ENCODE measurements around the gene PDIA3. TPM values are rescaled to one million over a fixed set of nuclear protein-coding genes. Genes with fewer than 3 reads are reported as not detected.
A peak's percentile ranks its signal among the peaks of the same experiment; 100 is the strongest.

The PDIA3 gene
- total RNA-seq, 4 donors from 2014 or later = 29.5 to 115 (median 98.6) TPM

GRCh38 chr15:43795197-43795596 lies 49.0 kb downstream of the PDIA3 start:
- peaks cover 0 to 15% (median 6%) of the 10 kb centered on the region in 4 donors for H3K36me3 ChIP-seq
- no peak for DNase-seq
- no peak overlapping the region for H3K4me3 ChIP-seq
- H3K9me3 ChIP-seq = no peaks in the 10 kb centered on the region
- peaks cover 45 to 75% (median 58%) of the 10 kb centered on the region in 4 donors for H3K4me1 ChIP-seq
- TF ChIP-seq POLR2A (IDR thresholded peaks at IDR 0.05) (no peak), POLR2AphosphoS5 (IDR thresholded peaks at IDR 0.05) (no peak)
- H3K27me3 ChIP-seq = no peaks in the 10 kb centered on the region
- intact Hi-C loops (cut with DNase I; ENCODE audit: low total_unique reads) (no loop called here), in situ Hi-C loops (cut with MboI; ENCODE audit: low pct_ligation_motif_present in 1 of 4, low pct_unique_long_range_greater_than_20kb in 1 of 4, low sequenced_read_pairs in 3 of 4) (loop anchor here in 1 of 4 donors (25.0 kb wide), 1 partner anchor 308 kb away; the partner anchor contains the start of gene TP53BP1)
- H3K27ac ChIP-seq = peak overlapping the region; percentile 9 to 99 (median 18)
- 80 to 88% methylated on average over 1 to 2 of the region's 2 CpGs for WGBS, 2 donors (ENCODE audit: low coverage in 1 of 2)

GRCh38 chr15:43795997-43796396 lies 49.8 kb downstream of the PDIA3 start:
- Histone ChIP-seq H3K4me3 (no peak overlapping the region), H3K27ac (peak overlapping the region in 1 of 4 donors; percentile 10), H3K27me3 (no peaks in the 10 kb centered on the region), H3K9me3 (no peaks in the 10 kb centered on the region), H3K36me3 (peaks cover 0 to 15% (median 6%) of the 10 kb centered on the region in 4 donors), H3K4me1 (peaks cover 46 to 77% (median 59%) of the 10 kb centered on the region in 4 donors)
- no peak for DNase-seq
- intact Hi-C loops (cut with DNase I; ENCODE audit: low total_unique reads) = no loop called here
- TF ChIP-seq POLR2A (IDR thresholded peaks at IDR 0.05) = no peak
- TF ChIP-seq POLR2AphosphoS5 (IDR thresholded peaks at IDR 0.05) = no peak
- no peak for TF ChIP-seq CTCF (IDR thresholded peaks at IDR 0.05)
- TF ChIP-seq EP300 (IDR thresholded peaks at IDR 0.05; ENCODE audit: low read depth) = no peak
- in situ Hi-C loops (cut with MboI; ENCODE audit: low pct_ligation_motif_present in 1 of 4, low pct_unique_long_range_greater_than_20kb in 1 of 4, low sequenced_read_pairs in 3 of 4) = loop anchor here in 1 of 4 donors (25.0 kb wide), 1 partner anchor 309 kb away; the partner anchor contains the start of gene TP53BP1

GRCh38 chr15:43796566-43796965 lies 50.3 kb downstream of the PDIA3 start:
- peaks cover 51 to 80% (median 62%) of the 10 kb centered on the region in 4 donors for H3K4me1 ChIP-seq
- no peaks in the 10 kb centered on the region for H3K9me3 ChIP-seq
- H3K27me3 ChIP-seq = no peaks in the 10 kb centered on the region
- peak overlapping the region in 1 of 4 donors; percentile 89 for H3K27ac ChIP-seq
- no peak overlapping the region for H3K4me3 ChIP-seq
- in situ Hi-C loops (cut with MboI; ENCODE audit: low pct_ligation_motif_present in 1 of 4, low pct_unique_long_range_greater_than_20kb in 1 of 4, low sequenced_read_pairs in 3 of 4) (loop anchor here in 1 of 4 donors (25.0 kb wide), 1 partner anchor 309 kb away; the partner anchor contains the start of gene TP53BP1), intact Hi-C loops (cut with DNase I; ENCODE audit: low total_unique reads) (no loop called here)
- WGBS, 2 donors (ENCODE audit: low coverage in 1 of 2) = 90 to 92% methylated on average over 2 to 3 of the region's 3 CpGs
- H3K36me3 ChIP-seq = peaks cover 0 to 15% (median 6%) of the 10 kb centered on the region in 4 donors
- TF ChIP-seq POLR2A (IDR thresholded peaks at IDR 0.05) (no peak), CTCF (IDR thresholded peaks at IDR 0.05) (no peak), EP300 (IDR thresholded peaks at IDR 0.05; ENCODE audit: low read depth) (no peak), POLR2AphosphoS5 (IDR thresholded peaks at IDR 0.05) (no peak)
- DNase-seq = no peak

- DNase-seq = peak; percentile 32
- TF ChIP-seq CTCF (IDR thresholded peaks at IDR 0.05) = peak in 1 of 5 experiments; percentile 9
- TF ChIP-seq EP300 (IDR thresholded peaks at IDR 0.05; ENCODE audit: low read depth) = no peak
- TF ChIP-seq POLR2A (IDR thresholded peaks at IDR 0.05) = peak; percentile 10
- H3K4me1 ChIP-seq = peaks cover 38 to 68% (median 46%) of the 10 kb centered on the region in 4 donors
- peak overlapping the region; percentile 89 to 93 (median 92) for H3K27ac ChIP-seq
- intact Hi-C loops (cut with DNase I; ENCODE audit: low total_unique reads) (no loop called here), in situ Hi-C loops (cut with MboI; ENCODE audit: low pct_ligation_motif_present in 1 of 4, low pct_unique_long_range_greater_than_20kb in 1 of 4, low sequenced_read_pairs in 3 of 4) (loop anchor here in 1 of 4 donors (25.0 kb wide), 1 partner anchor 312 kb away; the partner anchor contains the start of gene TP53BP1)
- H3K9me3 ChIP-seq = no peaks in the 10 kb centered on the region
- no peaks in the 10 kb centered on the region for H3K27me3 ChIP-seq
- peak overlapping the region in 1 of 4 donors; percentile 88 for H3K4me3 ChIP-seq
- 74% methylated on average over 10 to 16 of the region's 16 CpGs for WGBS, 2 donors (ENCODE audit: low coverage in 1 of 2)
- peaks cover 0 to 17% (median 2%) of the 10 kb centered on the region in 4 donors for H3K36me3 ChIP-seq
These were observed 53.1 kb downstream of the PDIA3 start for GRCh38 chr15:43799209-43799944.

All from transverse colon (tissue), 4 donors.